Tibial nerve (tissue), 4 donors: ENCODE measurements around the gene SECISBP2. TPM values are rescaled to one million over a fixed set of nuclear protein-coding genes. Genes with fewer than 3 reads are reported as not detected.

Source experiments
- DNase-seq, 2 donors: peaks; one replicate each; pipeline ENCODE4 v3.0.0-alpha.2; 2019; ENCODE audit warnings: low spot score in 2 of 2
- H3K27ac ChIP-seq, 4 donors: fragments of 200-600 bp; sonication (generic) in 3 of 4; one replicate each; pipeline ENCODE4 v1.5.1; 2017 to 2019; ENCODE audit warnings: mild to moderate bottlenecking in 1 of 4
- H3K27me3 ChIP-seq, 2 donors: fragments of 200-600 bp; sonication (generic) in 1 of 2; one replicate each; pipeline versions ENCODE4 v1.5.1 to v1.6.0; 2017 to 2019
- H3K36me3 ChIP-seq, 3 donors: fragments of 200-600 bp; sonication (generic); one replicate each; pipeline ENCODE4 v1.5.1; 2018 to 2019
- H3K4me1 ChIP-seq, 4 donors: fragments of 200-600 bp; sonication (generic) in 3 of 4; one replicate each; pipeline ENCODE4 v1.5.1; 2017 to 2019
- H3K4me3 ChIP-seq, 4 donors: fragments of 200-600 bp; sonication (generic) in 3 of 4; one replicate each; pipeline ENCODE4 v1.5.1; 2017 to 2019; ENCODE audit warnings: mild to moderate bottlenecking in 1 of 4, moderate library complexity in 1 of 4
- H3K9me3 ChIP-seq, 4 donors: fragments of 200-600 bp; sonication (generic) in 3 of 4; one replicate each; pipeline ENCODE4 v1.5.1; 2017 to 2019
- CTCF ChIP-seq, 5 experiments: fragments of 200-600 bp in 3 of 5; fragments of 450-650 bp in 2 of 5; sonication (generic) in 3 of 5; IDR thresholded peaks; one replicate each; pipeline ENCODE4 v1.5.1; 2016 to 2019; ENCODE audit warnings: antibody characterized with exemption in 5 of 5, mild to moderate bottlenecking in 3 of 5, moderate library complexity in 2 of 5
- EP300 ChIP-seq, 2 donors: sonication (generic); formaldehyde crosslinking; IDR thresholded peaks; one replicate each; pipeline ENCODE4 v1.6.1; 2017; ENCODE audit warnings: antibody characterized with exemption in 2 of 2, mild to moderate bottlenecking in 1 of 2
- POLR2A ChIP-seq, 2 donors: fragments of 450-650 bp; IDR thresholded peaks; one replicate each; pipeline ENCODE4 v1.6.1; 2017; ENCODE audit warnings: antibody characterized with exemption in 2 of 2, mild to moderate bottlenecking in 2 of 2, moderate library complexity in 2 of 2
- WGBS, 2 donors: methylation state at CpG; one replicate each; pipeline ENCODE4 v1.1.5; 2018; 5-methylcytosine and 5-hydroxymethylcytosine counted together
- total RNA-seq, 4 donors: library from RNA; depleted of rRNA; stranded (reverse); fragments of >200 nt; gene quantifications; one replicate each; pipeline ENCODE4 v1.1.0, GENCODE V29; 2016

Gene SECISBP2
- total RNA-seq, 4 donors from 2014 or later = 57.7 to 77.1 (median 64.8) TPM

- H3K9me3 ChIP-seq = no peaks in the 10 kb centered on the region
- 93 to 95% methylated on average over 8 of the region's 8 CpGs for WGBS, 2 donors
- no peaks in the 10 kb centered on the region for H3K4me1 ChIP-seq
- TF ChIP-seq POLR2A (IDR thresholded peaks at IDR 0.05) (no peak), EP300 (IDR thresholded peaks at IDR 0.05) (no peak), CTCF (IDR thresholded peaks at IDR 0.05) (no peak)
- no peaks in the 10 kb centered on the region for H3K27me3 ChIP-seq
- H3K4me3 ChIP-seq = no peak overlapping the region
- H3K36me3 ChIP-seq = peaks cover 4 to 98% (median 15%) of the 10 kb centered on the region in 3 donors
- H3K27ac ChIP-seq = no peak overlapping the region
- no peak for DNase-seq
These were observed 39.3 kb downstream of the SECISBP2 start for GRCh38 chr9:89357331-89358197.

GRCh38 chr9:89358376-89358916, 40.1 kb downstream of the SECISBP2 start:
- H3K4me1 ChIP-seq = no peaks in the 10 kb centered on the region
- peaks cover 0 to 98% (median 15%) of the 10 kb centered on the region in 3 donors for H3K36me3 ChIP-seq
- no peaks in the 10 kb centered on the region for H3K27me3 ChIP-seq
- WGBS, 2 donors = 76 to 88% methylated on average over 3 of the region's 3 CpGs
- no peak for DNase-seq
- no peak overlapping the region for H3K4me3 ChIP-seq
- no peaks in the 10 kb centered on the region for H3K9me3 ChIP-seq
- no peak overlapping the region for H3K27ac ChIP-seq
- TF ChIP-seq POLR2A (IDR thresholded peaks at IDR 0.05) = no peak
- TF ChIP-seq CTCF (IDR thresholded peaks at IDR 0.05) = no peak
- TF ChIP-seq EP300 (IDR thresholded peaks at IDR 0.05) = no peak

GRCh38 chr9:89358985-89359384, 40.7 kb downstream of the SECISBP2 start:
- Histone ChIP-seq H3K36me3 (peaks cover 0 to 97% (median 15%) of the 10 kb centered on the region in 3 donors), H3K4me1 (no peaks in the 10 kb centered on the region), H3K4me3 (no peak overlapping the region), H3K9me3 (no peaks in the 10 kb centered on the region), H3K27ac (no peak overlapping the region), H3K27me3 (no peaks in the 10 kb centered on the region)
- WGBS, 2 donors = 65 to 70% methylated on average over 4 of the region's 4 CpGs
- no peak for TF ChIP-seq POLR2A (IDR thresholded peaks at IDR 0.05)
- no peak for TF ChIP-seq CTCF (IDR thresholded peaks at IDR 0.05)
- TF ChIP-seq EP300 (IDR thresholded peaks at IDR 0.05) = no peak
- no peak for DNase-seq

- TF ChIP-seq POLR2A (IDR thresholded peaks at IDR 0.05) (no peak), CTCF (IDR thresholded peaks at IDR 0.05) (no peak), EP300 (IDR thresholded peaks at IDR 0.05) (no peak)
- 71 to 73% methylated on average over 8 of the region's 8 CpGs for WGBS, 2 donors
- no peak for DNase-seq
- H3K27me3 ChIP-seq = no peaks in the 10 kb centered on the region
- no peak overlapping the region for H3K27ac ChIP-seq
- H3K36me3 ChIP-seq = peaks cover 0 to 92% (median 15%) of the 10 kb centered on the region in 3 donors
- H3K9me3 ChIP-seq = no peaks in the 10 kb centered on the region
- no peaks in the 10 kb centered on the region for H3K4me1 ChIP-seq
- H3K4me3 ChIP-seq = no peak overlapping the region
These were observed 41.5 kb downstream of the SECISBP2 start for GRCh38 chr9:89359751-89360261.

- no peak overlapping the region for H3K27ac ChIP-seq
- TF ChIP-seq CTCF (IDR thresholded peaks at IDR 0.05) (no peak), EP300 (IDR thresholded peaks at IDR 0.05) (no peak), POLR2A (IDR thresholded peaks at IDR 0.05) (no peak)
- no peaks in the 10 kb centered on the region for H3K9me3 ChIP-seq
- no peak for DNase-seq
- H3K27me3 ChIP-seq = no peaks in the 10 kb centered on the region
- no peak overlapping the region for H3K4me3 ChIP-seq
- H3K36me3 ChIP-seq = peaks cover 0 to 86% (median 15%) of the 10 kb centered on the region in 3 donors
- H3K4me1 ChIP-seq = no peaks in the 10 kb centered on the region
- WGBS, 2 donors = 80 to 82% methylated on average over 3 of the region's 3 CpGs
These were observed 42.2 kb downstream of the SECISBP2 start for GRCh38 chr9:89360465-89360864.
